OCI-LY7 (cell line): ENCODE measurements around the gene CYTH3.

Experiments
- EZH2phosphoT487 ChIP-seq: fragments of 200-600 bp; sonication (generic); IDR thresholded peaks from 2 replicates; pipeline ENCODE4 v1.6.1; 2018; ENCODE audit warnings: low read depth, borderline replicate concordance, mild to moderate bottlenecking, mixed run types, antibody characterized with exemption, low read length, moderate library complexity, mixed read lengths
- TF ChIP-seq, protein P1 (sequence below): fragments of 200-600 bp; sonication (generic); conservative IDR thresholded peaks from 2 replicates; pipeline ENCODE4 v1.5.1; 2014; ENCODE audit warnings: mild to moderate bottlenecking, antibody characterized with exemption, low read length, moderate library complexity, mixed read lengths

DNA sequence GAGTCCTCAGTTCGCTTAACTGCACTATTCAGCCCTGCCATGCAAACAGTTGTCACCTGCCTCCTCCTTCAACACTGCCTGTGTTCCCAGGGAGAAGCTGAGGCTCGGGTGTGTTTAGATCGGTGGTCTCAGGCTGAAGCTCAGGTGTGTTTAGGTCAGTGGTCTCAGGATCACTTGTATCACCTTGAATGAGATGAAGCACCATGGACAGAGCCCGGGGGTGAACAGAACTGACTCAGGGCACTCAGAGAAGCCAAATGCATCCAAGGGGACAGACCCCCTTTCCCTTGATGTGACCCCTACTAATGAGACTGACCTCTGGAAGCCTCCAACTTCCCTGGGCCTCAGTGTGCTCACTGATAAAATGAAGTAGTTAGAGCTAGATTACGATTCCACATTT is 84.0 kb downstream of the CYTH3 start:
- TF ChIP-seq, protein P1, sequence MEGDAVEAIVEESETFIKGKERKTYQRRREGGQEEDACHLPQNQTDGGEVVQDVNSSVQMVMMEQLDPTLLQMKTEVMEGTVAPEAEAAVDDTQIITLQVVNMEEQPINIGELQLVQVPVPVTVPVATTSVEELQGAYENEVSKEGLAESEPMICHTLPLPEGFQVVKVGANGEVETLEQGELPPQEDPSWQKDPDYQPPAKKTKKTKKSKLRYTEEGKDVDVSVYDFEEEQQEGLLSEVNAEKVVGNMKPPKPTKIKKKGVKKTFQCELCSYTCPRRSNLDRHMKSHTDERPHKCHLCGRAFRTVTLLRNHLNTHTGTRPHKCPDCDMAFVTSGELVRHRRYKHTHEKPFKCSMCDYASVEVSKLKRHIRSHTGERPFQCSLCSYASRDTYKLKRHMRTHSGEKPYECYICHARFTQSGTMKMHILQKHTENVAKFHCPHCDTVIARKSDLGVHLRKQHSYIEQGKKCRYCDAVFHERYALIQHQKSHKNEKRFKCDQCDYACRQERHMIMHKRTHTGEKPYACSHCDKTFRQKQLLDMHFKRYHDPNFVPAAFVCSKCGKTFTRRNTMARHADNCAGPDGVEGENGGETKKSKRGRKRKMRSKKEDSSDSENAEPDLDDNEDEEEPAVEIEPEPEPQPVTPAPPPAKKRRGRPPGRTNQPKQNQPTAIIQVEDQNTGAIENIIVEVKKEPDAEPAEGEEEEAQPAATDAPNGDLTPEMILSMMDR = no peak
- no peak for TF ChIP-seq EZH2phosphoT487
